Hippocampal formation (tissue), 2 donors: Measurements from ENCODE around the gene ZC3H18.

Experiments used
- DNase-seq, 2 donors: peaks; one replicate each; lab custom pipeline; 2025; lab: John Stamatoyannopoulos, UW

ZC3H18 gene

GRCh38 chr16:88549671-88550245, 20.4 kb upstream of the ZC3H18 start:
- no peak for DNase-seq

GRCh38 chr16:88550246-88550661, 19.9 kb upstream of the ZC3H18 start:
- no peak for DNase-seq

GRCh38 chr16:88552166-88552565, 18.0 kb upstream of the ZC3H18 start:
- no peak for DNase-seq

GRCh38 chr16:88552815-88553214, 17.4 kb upstream of the ZC3H18 start:
- DNase-seq: no peak

- no peak for DNase-seq
Observed at GRCh38 chr16:88553739-88554138, 16.5 kb upstream of the ZC3H18 start.

GRCh38 chr16:88554711-88555264, 15.4 kb upstream of the ZC3H18 start:
- DNase-seq: no peak

GRCh38 chr16:88556294-88556988, 13.8 kb upstream of the ZC3H18 start:
- DNase-seq: no peak

GRCh38 chr16:88558457-88559442, 11.5 kb upstream of the ZC3H18 start:
- DNase-seq: no peak

- no peak for DNase-seq
Observed at GRCh38 chr16:88560714-88561484, 9.3 kb upstream of the ZC3H18 start.

GRCh38 chr16:88561485-88562359, 8.5 kb upstream of the ZC3H18 start:
- DNase-seq: peak; percentile 19 to 64

- DNase-seq: no peak
Observed at GRCh38 chr16:88566158-88566557, 4.0 kb upstream of the ZC3H18 start.

- DNase-seq: no peak
Observed at GRCh38 chr16:88568710-88569613, 1.2 kb upstream of the ZC3H18 start.

- no peak for DNase-seq
Observed at GRCh38 chr16:88569614-88569984, 604 bp upstream of the ZC3H18 start.

GRCh38 chr16:88570691-88571092, 489 bp downstream of the ZC3H18 start:
- no peak for DNase-seq

- no peak for DNase-seq
Observed at GRCh38 chr16:88575251-88575650, 5.0 kb downstream of the ZC3H18 start.

- no peak for DNase-seq
Observed at GRCh38 chr16:88576307-88576706, 6.1 kb downstream of the ZC3H18 start.

- no peak for DNase-seq
Observed at GRCh38 chr16:88577166-88577565, 7.0 kb downstream of the ZC3H18 start.

GRCh38 chr16:88578446-88579313, 8.5 kb downstream of the ZC3H18 start:
- DNase-seq: no peak

GRCh38 chr16:88580371-88580770, 10.2 kb downstream of the ZC3H18 start:
- no peak for DNase-seq
